Esophagus muscularis mucosa (tissue), 3 donors: ENCODE measurements around the gene GRID1.

Experiments
- CTCF ChIP-seq, 3 experiments: fragments of 200-600 bp in 2 of 3; fragments of 450-650 bp in 1 of 3; sonication (generic) in 2 of 3; IDR thresholded peaks; one replicate each; pipeline ENCODE4 v1.5.1; 2017 to 2019; ENCODE audit warnings: antibody characterized with exemption in 3 of 3, mild to moderate bottlenecking in 2 of 3, moderate library complexity in 1 of 3
- POLR2A ChIP-seq: fragments of 450-650 bp; IDR thresholded peaks from one replicate; pipeline ENCODE4 v1.6.1; 2017; ENCODE audit warnings: antibody characterized with exemption, moderate library complexity, mild to moderate bottlenecking, low read depth

- TF ChIP-seq CTCF (IDR thresholded peaks at IDR 0.05) = no peak
- no peak for TF ChIP-seq POLR2A
Measured at GRCh38 chr10:86122646-86123045, 243.9 kb downstream of the GRID1 start.
